ENCODE measurements around the gene PLEKHG2.

DNA sequence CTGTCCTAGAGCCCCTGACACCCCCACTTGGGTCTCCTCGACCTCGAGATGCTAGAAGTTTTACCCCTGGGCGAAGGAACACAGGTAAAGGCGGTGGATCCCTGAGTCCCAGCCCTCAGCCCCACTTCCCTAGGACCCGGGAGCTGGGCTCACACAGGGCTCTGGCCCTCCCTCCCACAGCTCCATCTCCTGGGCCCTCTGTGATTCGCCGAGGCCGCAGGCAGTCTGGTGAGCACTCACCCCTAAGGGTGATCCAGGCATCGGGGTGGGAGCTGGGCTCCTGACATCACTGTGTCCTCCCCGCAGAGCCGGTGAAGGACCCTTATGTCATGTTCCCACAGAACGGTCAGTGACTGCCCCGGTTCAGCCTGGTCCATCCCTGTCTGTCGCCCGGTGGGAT, 8.3 kb downstream of the PLEKHG2 start:
- TF ChIP-seq, protein P1, sequence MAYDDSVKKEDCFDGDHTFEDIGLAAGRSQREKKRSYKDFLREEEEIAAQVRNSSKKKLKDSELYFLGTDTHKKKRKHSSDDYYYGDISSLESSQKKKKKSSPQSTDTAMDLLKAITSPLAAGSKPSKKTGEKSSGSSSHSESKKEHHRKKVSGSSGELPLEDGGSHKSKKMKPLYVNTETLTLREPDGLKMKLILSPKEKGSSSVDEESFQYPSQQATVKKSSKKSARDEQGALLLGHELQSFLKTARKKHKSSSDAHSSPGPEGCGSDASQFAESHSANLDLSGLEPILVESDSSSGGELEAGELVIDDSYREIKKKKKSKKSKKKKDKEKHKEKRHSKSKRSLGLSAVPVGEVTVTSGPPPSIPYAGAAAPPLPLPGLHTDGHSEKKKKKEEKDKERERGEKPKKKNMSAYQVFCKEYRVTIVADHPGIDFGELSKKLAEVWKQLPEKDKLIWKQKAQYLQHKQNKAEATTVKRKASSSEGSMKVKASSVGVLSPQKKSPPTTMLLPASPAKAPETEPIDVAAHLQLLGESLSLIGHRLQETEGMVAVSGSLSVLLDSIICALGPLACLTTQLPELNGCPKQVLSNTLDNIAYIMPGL (CRISPR knock-in tag; IDR thresholded peaks at IDR 0.05; ENCODE audit: borderline replicate concordance): no peak
- TF ChIP-seq FOSL2 (IDR thresholded peaks at IDR 0.05) (no peak), FOSL2 (CRISPR knock-in tag; IDR thresholded peaks at IDR 0.05) (no peak), KDM1A (IDR thresholded peaks at IDR 0.05; ENCODE audit: low read depth) (no peak)
- TF ChIP-seq, protein P2, sequence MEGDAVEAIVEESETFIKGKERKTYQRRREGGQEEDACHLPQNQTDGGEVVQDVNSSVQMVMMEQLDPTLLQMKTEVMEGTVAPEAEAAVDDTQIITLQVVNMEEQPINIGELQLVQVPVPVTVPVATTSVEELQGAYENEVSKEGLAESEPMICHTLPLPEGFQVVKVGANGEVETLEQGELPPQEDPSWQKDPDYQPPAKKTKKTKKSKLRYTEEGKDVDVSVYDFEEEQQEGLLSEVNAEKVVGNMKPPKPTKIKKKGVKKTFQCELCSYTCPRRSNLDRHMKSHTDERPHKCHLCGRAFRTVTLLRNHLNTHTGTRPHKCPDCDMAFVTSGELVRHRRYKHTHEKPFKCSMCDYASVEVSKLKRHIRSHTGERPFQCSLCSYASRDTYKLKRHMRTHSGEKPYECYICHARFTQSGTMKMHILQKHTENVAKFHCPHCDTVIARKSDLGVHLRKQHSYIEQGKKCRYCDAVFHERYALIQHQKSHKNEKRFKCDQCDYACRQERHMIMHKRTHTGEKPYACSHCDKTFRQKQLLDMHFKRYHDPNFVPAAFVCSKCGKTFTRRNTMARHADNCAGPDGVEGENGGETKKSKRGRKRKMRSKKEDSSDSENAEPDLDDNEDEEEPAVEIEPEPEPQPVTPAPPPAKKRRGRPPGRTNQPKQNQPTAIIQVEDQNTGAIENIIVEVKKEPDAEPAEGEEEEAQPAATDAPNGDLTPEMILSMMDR (IDR thresholded peaks at IDR 0.05): no peak

Data from A549 (cell line).